GM18520 (cell line): ENCODE measurements around the gene CASS4.
"Not testable (repeated sequence)": the region's sequence is repeated elsewhere in the genome, so short reads cannot be mapped to it uniquely, and the experiment has no call there.

ENCODE experiments used
- ATAC-seq: cut with Tn5 transposase; IDR thresholded peaks from one replicate; pipeline ENCODE4 v1.9.1; 2021; ENCODE audit not compliant: unreplicated experiment

The CASS4 gene

DNA sequence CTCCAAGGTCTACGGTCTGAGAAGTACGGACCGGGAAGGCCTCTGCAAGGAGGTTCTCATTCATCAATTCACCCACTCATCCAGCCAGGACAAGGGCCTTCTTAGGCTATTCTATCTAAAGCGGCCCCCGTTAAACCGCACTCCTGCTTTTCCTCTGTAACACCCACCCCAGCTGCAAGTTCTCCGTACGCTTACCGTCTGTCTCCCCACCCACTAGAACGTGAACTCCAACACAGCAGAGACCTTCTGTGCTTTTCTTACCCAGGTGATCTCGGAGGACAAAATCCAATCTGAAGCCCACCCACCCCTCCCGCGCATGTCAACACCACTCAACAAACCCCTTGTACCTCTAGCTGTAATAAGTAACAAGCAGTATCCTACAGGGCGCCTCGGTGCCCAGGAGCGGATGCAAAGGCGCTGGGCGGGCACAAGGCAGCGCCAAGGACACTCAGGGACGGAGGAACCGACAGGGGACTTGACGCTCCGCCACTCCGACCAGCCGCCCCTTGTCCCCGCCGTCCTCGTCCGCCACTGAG lies 20.4 kb upstream of the CASS4 start:
- ATAC-seq: peak; percentile 1

DNA sequence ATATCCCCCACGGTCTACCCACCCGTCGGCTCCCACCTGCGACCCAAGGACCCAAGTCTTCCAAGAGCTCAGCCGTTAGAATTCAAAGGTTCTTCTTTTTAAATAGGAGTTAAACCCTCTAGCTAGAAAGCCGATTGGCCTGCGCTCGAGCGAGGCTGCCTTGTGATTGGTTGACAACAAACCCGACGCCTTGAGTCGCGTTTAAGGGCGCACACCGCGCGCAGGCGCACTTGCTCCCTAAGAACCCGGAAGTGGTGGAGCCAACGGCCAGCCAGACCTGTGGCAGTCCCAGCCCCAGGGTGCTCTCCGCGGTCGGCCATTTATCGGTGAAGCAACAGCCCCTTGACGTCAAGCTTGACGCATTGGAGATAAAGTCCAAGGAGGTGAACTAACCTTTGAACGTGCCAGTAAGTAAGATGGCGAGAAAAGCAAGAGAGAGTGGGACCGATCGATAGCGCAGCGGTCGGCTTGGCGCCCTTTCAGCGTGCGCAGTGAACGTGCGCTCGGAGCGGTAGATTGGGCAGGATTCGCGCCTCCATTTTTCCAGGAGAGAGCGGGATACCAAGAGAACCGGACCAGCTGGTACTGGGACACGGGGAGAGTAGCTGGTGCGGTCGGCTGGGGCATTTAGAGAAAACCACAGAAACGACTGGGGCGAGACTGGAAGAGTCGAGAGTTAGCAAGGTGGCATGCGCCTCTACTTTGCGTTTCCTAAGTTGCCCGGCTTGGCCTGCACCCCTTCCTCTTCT lies 19.8 kb upstream of the CASS4 start, which contains the start of the genes AURKA and CSTF1:
Gene AURKA (minus strand): TSS at position 84 of the 749 bp plus-strand sequence. CDS start 4,018 bp downstream, outside the sequence.
Gene CSTF1 (plus strand): TSS at position 514 of the 749 bp plus-strand sequence. CDS start 2,908 bp downstream, outside the sequence.
- peak; percentile 95 for ATAC-seq

DNA sequence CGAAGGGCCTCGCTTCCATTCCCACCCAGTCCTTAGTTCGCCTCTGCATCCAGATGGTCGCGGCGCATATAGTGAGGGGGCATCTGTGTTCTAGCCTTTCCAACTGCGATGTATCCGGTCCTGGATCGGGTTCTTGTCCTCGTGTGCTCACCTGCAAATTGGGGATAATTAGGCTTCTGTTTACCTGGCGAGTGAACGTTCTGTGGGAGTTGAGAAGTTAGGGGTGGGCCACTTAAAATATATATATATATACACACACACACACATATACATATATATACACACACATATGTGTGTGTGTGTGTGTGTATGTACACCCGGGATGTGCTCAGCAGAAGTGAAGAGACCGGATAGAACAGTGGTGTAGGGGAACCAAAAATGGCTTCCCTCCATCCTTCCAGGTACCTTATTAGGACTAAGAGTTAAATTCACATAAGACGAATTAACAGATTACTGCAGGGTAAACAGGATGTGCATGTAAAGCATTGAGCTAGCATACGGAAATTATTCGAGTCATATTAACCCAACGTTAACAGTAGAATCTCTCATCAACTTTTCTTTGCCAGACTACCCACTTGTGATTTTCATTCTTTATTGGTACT lies 19.1 kb upstream of the CASS4 start:
- no peak for ATAC-seq

DNA sequence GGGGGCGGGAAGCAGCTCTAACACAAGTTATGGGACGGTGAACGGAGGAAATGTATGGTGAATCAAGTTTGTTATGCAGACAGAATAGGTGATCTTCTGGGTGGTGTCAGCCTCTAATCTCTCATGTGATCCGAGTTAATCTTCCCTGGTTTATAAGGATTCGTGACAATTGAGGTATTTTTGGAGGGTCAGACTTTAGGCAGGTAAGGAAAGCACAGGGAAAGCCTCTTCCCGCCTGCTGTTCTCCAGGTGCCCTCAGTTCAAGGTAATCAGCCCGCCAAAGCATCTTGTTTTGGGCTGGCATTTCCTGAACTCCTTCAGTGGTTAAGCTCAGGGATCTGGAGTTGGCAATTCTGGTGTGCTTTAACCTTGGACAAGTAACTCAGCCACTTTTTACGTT lies 18.4 kb upstream of the CASS4 start:
- ATAC-seq: no peak

DNA sequence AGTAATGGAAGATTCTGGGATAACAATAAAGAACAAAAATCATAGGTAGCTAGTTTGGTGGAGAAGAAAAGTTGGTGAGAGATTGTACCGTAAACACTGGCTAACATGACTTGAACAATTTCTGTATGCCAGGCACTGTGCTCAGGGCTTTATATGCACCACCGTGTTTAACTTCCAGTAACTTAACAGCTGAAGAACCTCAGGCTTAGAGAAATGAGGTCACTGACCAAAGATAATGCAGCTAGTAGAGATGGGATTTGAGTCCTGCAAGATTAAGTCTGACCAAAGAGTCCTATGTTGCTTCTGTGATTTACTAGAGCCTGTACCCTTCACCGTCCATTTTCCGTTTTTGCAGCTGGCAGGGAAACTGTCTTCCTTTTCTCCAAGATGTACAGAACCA lies 16.9 kb upstream of the CASS4 start:
- ATAC-seq: no peak

DNA sequence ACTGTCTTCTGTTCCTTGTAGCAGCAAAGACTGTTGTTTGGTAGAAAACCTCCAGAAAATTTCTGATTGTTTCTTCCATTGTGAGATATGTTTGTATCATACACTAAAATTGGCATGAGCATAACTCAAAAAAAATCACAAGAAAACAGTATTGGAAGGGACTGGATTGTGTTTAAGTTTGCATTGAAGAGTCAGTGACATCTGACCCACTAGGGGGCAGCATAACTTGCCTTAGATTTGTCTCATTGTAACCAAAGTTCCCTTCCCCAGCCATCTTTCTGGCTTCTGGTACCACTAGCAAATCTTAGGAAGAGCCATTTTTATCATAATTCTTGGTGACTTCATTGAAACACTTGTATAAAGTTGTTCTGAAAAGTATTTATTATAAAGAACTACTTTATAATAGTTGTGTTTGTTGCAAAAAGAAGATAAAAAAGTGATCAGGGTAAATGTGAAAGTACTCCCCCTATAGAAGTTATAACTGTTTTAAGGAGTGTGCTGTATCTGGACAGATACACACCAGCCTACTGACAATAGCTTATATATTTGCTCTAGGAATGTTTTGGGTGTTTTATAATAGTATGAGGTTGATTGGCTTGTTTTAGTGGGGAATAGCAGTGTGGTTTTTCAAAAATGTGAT lies 11.9 kb upstream of the CASS4 start:
- ATAC-seq: no peak

DNA sequence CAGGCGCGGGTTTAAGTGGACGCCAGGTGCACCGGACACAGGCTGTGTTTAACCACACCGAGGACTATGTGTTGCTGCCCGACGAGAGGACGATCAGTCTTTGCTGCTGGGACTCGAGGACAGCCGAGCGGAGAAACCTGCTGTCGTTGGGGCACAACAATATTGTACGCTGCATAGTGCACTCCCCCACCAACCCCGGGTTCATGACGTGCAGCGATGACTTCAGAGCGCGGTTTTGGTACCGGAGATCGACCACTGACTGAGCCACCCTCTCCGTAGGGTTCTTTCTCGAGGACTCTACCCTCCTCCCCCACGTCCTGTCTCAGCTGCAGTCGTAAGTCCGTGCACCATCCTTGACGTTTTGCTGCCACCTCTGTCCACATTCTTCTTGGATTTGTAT lies 8.6 kb upstream of the CASS4 start:
- ATAC-seq: no peak

DNA sequence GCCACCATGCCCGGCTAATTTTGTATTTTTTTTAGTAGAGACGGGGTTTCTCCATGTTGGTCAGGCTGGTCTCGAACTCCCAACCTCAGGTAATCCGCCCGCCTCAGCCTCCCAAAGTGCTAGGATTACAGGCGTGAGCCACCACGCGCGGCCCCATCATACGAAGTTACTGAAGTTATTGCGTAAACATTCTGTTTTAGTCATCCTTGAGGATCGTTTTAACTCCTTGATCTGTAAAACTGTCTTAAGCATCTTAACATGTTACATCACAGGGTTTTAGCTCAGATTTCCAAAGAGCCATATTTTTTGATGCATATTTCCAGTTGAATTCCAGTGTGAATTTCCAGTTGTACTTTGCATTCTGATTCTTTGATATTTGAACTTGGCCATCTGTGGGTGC lies 6.7 kb upstream of the CASS4 start:
- not testable (repeated sequence) for ATAC-seq

DNA sequence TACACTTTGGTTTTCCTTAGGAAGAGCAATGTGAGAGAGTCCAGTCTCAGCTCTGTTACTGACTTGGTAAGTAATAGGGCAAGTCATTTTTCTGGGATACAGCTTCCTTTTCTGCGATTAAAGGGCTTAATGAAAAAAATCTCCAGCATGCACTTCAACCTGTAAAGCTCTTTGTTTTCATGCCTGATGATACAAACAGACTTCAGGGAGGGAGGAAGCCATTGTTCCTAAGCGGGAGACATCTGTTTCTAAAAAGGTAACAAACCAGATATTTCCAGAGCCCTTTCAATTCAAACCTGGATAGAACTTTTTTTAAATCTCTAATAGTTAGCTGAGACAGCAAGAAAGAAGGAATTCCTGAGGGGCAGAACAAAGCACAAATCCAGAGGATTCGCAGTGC lies 5.2 kb upstream of the CASS4 start:
- no peak for ATAC-seq

DNA sequence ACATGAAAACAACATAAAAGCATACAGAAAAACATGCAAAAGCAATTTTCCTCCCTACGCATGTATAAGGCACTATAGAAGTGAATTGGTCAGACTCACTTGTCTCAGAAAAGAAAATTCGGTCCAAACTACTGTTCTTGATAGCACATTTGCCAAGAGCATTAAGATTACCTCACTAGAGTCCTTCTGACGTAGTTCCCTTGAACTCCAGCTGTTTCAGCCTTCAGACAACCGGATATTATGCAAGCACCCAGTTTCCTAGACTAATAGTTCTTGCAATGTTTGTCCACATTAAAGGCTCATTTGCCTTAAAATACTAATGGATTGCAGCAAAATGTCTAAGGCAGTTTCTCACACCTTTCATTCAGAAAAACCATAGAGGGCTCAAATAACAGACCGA lies 2.5 kb upstream of the CASS4 start:
- no peak for ATAC-seq

DNA sequence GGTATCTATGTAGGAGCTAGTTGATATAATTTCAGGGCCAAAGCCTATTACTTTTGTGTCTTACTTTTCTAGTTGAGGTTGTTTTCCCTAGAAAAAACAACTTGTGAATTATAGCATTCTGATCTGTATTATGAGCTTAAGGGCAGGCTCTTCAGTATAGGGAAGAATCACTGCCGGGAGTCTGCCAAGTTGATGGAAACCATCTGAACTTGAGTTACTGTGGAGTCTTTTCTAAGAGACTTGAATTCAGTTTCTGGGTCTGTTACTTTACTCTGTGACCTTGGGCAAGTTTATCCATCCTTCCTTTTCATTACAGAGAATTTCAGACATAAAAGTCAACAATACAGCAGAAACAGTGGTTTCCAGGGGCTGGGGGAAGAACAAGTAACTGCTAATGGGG lies 2.1 kb upstream of the CASS4 start:
- no peak for ATAC-seq

DNA sequence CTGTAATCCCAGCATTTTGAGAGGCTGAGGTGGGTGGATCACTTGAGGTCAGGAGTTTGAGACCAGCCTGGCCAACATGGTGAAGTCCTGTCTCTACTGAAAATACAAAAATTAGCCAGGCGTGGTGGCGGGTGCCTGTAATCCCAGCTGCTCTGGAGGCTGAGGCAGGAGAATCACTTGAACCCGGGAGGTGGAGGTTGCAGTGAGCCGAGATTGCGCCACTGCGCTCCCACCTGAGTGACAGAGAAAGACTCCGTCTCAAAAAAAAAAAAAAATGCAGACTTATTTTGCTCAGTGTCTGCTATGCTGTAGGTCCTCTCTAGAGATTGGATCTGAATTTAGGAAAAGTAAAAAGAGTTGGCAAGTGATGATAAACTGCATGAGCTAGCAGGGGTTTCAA lies 773 bp upstream of the CASS4 start:
- ATAC-seq: not testable (repeated sequence)

DNA sequence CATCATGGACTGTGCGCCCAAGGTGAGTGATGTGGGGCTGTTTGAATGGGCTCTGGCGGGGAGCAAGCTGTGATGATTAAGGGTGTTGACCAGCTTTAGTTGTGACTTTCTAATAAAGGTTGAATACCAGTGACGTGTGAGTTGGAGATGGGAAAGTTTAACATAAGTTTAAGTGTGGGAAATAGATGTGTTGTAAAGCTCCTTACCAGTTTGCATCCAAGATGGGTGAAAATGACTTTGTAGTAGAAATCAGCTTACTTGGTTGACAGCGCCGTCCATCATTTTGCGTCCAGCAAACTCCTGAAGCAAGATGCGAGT lies 372 bp downstream of the CASS4 start:
- ATAC-seq: no peak

DNA sequence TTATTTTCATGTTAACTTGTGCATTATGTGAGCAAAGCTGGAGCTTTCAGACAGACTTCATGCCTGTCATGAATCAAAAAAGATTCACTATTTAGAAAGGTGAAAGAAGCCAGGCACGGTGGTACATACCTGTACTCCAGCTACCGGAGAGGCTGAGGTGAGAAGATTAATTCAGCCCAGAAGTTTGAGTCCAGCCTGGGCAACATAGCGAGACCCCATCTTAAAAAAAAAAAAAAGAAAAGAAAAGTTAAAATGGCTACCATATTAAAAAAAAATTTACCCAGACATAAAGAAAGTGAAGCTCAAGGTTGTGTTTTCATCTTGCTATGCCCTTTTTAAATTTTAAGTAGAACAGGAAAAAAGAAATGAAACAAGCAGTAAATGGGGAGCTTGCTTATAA lies 889 bp downstream of the CASS4 start:
- ATAC-seq: no peak

DNA sequence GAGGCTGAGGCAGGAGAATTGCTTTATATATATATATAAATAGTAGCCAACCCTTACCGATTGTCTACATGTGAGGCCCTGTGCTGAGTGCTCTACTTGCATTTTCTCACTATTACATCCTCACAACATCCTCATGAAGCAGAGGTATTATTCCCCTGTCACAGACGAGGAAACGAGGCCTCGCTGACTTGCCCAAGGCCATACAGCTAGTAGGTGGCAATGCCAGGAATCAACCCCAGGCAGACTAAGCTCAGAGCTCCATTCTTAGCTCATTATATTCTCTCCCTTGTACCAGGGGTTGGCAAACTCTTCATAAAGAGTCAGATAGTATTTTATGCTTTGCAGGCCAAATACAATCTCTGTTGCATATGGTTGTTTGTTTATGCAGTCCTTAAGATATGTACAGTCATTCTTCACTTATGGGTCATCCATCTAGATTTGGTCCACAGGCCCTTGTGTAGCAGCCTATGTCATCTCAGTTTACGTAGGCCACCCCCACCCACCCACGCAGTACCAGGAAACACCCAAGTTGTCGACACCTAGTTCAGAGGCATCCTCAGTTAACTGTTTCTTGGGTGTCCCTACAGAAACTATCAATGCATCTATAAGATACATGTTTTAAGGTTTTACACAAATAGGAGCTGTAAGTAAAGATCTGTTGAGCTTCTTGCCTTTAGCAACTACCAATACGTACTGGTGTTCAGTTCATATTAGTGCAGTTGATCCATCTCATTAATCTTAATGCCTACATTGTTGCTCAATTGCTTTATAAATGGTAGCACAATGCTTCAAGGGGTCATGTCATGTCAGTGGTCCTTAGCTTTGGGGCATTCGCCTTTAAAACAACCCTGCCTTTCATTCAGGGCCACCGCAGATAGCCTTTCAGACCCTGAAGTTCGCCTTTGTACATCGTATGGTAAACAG lies 3.0 kb downstream of the CASS4 start:
- no peak for ATAC-seq

DNA sequence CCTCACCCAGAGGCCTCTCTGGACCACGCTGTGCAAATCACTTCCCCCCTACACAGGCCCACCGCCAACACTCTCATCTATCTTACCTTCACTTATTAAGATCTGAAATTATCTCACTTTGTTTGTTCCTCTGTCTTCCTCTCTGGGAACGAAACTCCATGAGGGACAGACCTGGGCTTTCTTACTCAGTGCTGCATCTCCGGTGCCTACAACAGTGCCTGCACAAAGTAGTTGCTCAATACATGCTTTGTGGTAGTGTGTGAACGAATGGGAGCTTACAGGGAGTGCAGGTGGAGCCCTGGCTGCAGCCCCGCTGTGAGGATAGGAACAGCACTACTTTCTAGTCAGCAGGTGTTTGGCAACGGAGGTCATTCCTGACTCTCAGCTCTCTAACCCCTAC lies 5.3 kb downstream of the CASS4 start:
- no peak for ATAC-seq

DNA sequence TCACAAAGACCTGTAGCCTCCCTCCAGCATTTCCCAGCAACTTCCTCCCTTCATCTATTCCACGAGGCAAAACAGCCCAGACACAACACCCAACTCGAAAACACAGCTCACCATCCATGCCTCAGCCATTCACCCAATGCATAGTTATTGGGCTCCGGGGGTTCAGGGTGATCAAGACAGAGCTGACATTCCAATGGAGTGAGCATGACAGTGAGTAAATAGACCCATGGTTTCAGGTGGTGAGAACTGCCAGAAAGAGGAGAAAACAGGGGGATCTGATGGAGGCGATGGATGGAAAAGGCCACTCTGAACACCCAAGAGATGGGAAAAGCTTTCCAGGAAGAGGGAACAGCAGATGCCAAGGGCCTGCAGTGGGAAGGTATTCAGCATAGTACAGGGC lies 5.9 kb downstream of the CASS4 start:
- no peak for ATAC-seq

DNA sequence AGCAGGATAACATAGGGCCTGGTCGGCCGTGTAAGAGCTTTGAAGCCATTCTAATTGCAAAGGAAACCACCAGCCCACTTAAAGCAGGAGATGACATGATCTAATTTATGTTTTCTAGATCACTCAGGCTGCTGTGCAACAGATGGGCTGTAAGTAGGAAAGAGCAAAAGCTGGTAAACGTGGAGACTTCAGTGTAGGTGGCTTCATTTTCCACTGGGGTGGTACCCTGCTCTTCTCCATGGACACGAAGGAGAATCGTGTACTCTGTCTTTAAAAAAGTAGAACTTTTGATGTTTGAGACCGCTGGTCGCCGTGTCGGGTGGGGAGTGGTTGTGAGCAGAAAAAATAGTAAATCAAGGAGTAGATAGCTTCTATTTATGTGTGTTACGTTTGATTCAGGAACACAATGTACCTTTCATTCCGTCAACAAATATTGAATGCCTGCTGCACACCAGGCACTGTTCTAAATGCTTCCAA lies 6.4 kb downstream of the CASS4 start:
- no peak for ATAC-seq

DNA sequence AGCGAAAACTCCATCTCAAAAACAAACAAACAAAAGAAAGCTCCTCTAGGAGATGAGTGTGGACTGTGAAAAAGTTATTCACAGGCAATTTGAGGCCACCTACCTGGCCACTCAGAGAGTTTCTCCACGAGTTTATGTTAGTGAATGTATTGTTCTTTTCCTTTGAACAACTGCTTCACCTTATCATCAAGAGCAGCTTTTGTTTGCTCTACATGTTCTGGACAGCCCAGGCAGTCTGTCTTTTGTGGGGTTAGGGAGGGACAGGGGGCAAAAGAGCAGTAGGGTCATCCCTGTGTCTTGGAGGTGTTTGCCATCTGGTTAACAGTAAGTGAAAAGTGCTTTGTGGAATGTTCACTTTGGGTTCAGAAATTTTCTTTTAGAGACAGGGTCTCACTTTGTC lies 8.0 kb downstream of the CASS4 start:
- ATAC-seq: no peak

DNA sequence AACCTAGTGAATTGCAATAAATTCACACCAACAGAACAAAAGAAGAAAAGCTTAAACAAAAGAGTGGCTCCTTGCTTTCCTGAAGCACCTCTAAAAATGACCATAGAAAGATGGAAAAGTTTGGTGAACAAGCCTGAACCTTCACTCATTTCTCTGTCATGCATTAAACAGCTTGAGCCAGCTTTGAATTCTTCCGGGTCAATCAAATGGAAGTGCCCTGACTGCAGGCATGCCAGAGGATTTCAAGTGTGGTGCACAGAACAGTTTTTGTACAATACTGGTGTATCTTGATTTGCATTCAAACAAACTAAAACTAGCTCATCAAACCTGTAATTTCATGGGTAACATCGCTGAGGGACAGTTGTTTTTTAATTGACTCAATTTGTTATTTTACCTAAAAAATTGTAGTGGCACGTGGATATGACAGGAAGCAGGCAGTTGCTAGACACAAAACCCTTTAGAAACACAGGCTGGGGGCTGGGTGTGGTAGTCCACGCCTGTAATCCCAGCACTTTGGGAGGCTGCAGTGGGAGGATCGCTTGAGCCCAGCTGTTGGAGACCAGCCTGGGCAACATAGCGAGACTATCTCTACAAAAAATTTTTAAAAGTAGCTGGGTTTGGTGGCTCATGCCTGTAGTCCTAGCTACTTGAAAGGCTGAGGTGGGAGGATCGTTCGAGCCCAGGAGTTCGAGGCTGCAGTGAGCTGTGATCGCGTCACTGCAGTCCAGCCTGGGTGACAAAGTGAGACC lies 9.1 kb downstream of the CASS4 start:
- no peak for ATAC-seq
